M059J (cell line): ENCODE measurements around the gene ZBTB7C. TPM values are rescaled to one million over a fixed set of nuclear protein-coding genes. Genes with fewer than 3 reads are reported as not detected.
A peak's percentile ranks its signal among the peaks of the same experiment; 100 is the strongest.

ENCODE experiments used
- DNase-seq: peaks from one replicate; pipeline ENCODE4 v3.0.0-alpha.2; 2012; ENCODE audit warnings: low read depth
- total RNA-seq: library from RNA; depleted of rRNA; stranded (reverse); fragments of >200 nt; shearing (Covaris generic); gene quantifications from 2 replicates; pipeline ENCODE4 v1.2.3, GENCODE V29; 2014

Gene ZBTB7C
- total RNA-seq, 1 experiment from 2014 or later: not detected

- DNase-seq: no peak
These were observed 310.6 kb downstream of the ZBTB7C start for GRCh38 chr18:48098538-48098937.

GRCh38 chr18:48098007-48098406 lies 311.2 kb downstream of the ZBTB7C start:
- peak; percentile 8 for DNase-seq

- DNase-seq: no peak
These were observed 313.5 kb downstream of the ZBTB7C start for GRCh38 chr18:48095726-48096125.

DNA sequence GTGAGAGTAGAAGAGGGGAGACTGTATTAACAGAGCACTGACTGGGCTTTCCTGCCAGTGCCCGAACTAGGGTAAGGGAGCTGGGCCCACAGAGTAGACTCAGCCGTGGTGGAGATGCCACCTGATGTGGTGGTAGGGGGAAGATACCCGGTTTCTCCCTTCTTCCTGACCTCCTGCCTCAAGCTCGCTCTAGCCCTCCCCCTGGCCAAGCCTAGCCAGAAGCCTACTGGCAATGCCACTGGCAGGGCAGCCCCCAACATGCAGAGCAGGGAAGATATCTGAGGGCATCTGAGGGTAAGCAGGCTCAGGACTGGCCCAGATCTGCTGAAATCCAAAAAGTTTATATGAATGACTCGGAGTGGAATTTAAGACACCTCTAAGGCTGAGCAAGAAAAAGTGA lies 316.1 kb downstream of the ZBTB7C start:
- no peak for DNase-seq

GRCh38 chr18:48091869-48092497 lies 317.2 kb downstream of the ZBTB7C start:
- DNase-seq: no peak

DNA sequence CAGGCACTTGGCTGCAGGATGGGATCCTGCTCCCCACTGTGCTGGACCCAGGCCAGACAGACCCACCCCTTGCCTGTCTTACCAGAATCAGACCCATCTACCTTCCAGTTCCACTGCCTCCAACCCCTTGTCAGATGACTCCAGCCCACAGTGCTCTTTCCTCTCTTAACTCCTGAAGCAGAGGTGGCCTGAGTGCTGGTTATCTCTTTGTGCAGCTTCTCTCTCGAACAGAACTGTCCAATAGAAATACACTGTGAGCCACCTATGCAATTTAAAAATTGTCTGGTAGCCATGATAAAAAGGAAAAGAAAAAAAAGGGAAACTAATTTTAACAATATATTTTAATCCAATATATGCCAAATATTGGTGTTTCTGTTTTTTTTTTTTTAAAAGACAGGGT lies 318.5 kb downstream of the ZBTB7C start:
- DNase-seq: no peak

- DNase-seq: no peak
These were observed 319.2 kb downstream of the ZBTB7C start for GRCh38 chr18:48090021-48090420.

DNA sequence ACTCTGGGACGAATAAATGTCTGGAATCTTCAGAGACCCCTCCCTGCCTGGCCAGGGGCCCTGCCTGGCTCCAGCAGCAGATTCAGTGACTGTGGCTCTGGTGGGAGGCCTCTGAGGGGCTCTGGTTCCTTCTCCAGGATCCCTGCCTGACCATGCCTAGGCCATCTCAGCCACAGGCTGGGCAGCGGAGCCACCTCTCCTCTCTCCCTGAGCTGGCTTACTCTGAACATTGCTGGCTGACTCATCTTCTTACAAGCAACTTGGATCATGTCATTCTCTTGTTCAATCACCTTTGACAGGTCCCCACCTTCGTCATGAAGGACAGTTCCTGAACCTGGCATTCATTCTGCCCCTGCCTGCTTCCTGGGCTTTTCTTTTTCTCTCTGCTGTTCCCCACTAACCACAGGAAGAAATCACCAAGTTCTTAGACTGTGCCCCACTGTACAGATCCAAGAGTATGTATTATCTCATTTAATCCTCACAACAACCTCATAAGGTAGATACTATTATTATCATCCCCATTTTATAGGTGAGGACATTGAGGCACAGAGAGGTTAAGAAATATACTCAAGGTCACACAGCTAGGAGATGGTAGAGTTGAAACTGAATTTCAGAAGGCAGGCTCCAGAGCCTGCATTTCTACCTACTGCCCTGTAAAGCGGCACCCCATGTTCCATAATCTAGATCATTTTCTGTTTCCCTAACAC lies 323.2 kb downstream of the ZBTB7C start:
- DNase-seq: peak; percentile 14

DNA sequence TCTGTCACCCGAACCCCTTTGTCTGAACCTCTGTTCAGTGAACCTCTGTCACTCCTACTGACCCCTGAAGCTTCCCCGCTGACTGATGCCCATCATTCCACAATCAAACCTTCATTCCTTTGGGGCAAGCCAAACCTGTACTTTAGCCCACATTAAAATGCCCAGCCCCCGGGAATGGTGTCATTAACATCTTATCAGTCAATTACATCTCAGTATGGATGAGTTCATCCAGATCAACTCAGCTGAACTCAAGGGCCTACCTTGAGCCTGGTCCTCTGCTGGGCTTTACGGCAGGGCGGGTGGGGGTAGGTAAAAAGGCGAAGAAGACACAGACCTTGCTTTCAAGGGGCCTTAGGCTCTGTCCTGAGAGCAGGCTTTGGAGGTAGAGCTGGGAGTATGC lies 324.3 kb downstream of the ZBTB7C start:
- no peak for DNase-seq

GRCh38 chr18:48084041-48084757 lies 325.0 kb downstream of the ZBTB7C start:
- no peak for DNase-seq

GRCh38 chr18:48080546-48080945 lies 328.6 kb downstream of the ZBTB7C start:
- DNase-seq: no peak

- DNase-seq: no peak
These were observed 329.3 kb downstream of the ZBTB7C start for GRCh38 chr18:48079885-48080284.

DNA sequence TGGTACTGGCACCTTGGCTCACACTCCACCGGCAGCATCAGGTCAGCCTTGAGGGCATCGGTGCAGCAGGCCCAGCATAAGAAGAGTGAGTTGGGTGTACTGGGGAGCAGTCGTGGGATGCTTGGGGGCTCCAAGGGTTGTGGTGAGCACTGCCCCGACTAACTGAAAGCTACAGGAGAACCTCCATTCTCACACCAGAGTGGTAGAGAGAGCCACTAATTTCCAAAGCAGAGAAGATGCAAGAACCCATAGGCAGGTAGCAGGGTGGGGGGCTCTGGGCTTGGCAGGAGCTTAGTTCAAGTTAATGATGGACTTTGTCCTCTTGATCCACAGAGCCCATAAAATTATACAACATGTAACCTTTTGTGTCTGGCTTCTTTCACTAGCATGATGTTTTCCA lies 330.7 kb downstream of the ZBTB7C start:
- no peak for DNase-seq

DNA sequence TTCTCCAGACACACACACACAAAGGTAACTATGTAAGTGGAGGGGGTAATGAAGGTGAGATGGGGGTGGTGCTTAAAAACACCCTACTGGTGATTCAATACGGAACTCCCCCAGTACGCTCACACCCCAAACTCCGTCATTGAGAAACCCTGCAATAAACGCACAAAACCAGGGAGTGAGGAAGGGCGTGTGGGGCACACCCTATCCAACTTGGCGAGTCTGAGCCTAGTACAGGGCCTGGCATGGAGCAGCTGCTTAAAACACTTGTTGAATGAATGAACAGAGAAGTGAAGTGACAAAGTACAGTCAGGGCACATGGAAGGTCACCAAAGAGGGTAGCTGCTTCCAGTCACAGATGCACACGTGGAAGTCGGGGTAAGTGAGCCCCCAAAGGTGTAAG lies 331.9 kb downstream of the ZBTB7C start:
- DNase-seq: no peak

DNA sequence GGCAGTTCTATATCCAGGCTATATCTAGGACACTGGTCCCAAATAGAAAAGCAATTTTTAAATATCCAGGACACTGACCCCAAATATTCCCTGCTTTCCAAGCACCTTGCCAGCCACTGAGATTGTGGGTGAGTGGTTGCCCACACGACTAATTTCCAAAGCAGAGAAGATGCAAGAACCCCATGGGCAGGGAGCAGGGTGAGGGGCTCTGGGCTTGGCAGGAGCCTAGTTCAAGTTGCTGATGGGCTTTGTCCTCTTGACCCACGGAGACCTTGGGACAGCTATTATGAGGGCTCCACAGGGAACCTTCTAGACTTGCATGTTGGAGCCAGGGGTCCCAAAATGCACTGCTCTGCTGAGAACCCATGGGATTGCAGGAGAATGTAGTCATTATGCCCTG lies 332.7 kb downstream of the ZBTB7C start:
- no peak for DNase-seq

DNA sequence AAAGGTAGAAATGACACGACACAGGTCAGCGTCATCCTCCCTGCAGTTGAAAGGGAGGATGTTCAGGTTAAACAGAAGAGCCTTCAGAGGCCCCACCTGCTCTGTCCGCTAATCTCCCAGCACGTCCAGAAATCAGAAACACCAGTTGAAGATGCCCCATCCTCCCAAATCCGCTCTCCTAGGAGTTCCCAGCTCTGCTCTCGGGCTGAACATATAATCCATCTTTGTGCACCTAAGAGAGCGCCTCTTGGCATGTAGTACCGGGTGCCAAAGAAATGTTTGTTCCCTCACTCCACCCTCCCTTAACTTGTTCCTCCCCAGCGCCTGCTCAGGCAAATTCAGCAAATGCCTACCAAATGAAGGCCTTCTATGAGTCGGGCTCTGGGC lies 333.5 kb downstream of the ZBTB7C start:
- DNase-seq: no peak

DNA sequence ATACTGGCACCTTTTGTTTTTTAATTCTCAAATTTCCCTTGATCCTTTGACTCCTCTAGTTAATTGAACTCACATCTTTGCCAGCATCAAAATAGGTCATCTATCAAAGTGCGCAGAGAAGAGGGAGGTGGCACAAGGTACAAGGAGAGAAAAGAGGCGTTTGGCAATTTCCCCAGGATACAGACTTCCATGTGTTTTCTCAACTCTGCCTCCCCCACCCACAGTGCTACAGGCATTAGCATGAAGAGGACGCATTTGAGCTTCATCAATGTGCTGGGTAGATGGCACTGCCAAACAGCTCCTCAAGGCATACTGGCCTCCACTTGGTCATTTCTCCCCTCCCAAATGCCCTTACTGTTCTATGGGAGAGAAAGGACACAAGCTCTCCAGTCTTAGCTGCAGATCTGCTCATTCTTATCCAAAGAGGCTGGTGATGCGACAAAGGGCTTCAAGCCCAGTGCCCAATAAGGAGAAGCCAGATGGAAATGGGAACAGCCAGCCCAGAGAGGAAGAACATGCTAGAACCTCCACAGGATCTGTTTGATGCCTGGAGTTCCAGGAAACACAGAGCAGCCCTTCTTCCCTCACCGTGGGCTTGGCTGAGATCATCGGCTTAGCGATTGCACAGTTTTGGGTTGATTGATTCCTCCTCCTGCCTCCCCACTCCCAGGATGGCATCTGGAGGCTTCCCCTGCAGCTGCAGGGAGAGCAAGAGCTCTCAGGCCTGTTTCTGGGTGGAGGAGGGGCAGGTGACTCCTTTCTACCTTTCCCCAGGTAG lies 334.1 kb downstream of the ZBTB7C start:
- DNase-seq: no peak

- no peak for DNase-seq
These were observed 335.8 kb downstream of the ZBTB7C start for GRCh38 chr18:48073211-48073930.

DNA sequence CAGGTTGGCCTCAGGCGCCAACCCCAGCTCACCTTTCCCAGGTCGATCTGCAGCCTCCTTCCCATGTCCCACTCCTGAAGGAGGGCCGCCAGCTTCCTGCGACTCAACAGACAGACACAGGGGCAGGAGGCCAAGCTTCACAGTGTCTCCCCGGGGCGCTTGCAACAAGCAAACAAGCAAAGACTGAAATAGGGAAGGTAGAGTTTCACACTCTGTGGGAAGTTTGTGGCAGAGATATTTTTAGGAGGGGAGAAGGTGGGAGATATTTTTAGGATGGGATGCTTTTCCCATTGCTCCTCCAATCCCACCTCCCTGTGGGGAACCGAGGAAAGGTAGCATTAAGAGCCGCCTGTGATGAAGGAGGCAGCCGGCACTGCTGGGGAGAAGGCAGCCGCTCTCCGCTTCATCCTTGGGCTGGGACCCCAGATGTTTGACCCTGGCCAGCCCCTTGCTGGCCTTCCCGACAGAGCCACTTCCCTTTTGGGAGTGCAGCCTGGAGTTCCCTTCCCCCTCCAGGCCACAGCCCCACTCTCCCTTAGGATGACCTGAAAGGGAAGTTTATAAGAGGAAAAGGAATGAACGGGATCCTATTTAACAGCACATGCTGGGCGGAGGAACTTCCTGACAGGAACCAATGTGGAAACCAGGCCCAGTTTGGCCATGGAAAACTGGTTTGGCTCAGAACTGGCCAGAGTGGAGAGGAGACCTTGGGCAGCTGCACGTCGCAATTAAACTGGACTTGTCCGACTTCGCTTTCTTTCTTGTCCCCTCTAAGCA lies 336.6 kb downstream of the ZBTB7C start:
- DNase-seq: no peak

DNA sequence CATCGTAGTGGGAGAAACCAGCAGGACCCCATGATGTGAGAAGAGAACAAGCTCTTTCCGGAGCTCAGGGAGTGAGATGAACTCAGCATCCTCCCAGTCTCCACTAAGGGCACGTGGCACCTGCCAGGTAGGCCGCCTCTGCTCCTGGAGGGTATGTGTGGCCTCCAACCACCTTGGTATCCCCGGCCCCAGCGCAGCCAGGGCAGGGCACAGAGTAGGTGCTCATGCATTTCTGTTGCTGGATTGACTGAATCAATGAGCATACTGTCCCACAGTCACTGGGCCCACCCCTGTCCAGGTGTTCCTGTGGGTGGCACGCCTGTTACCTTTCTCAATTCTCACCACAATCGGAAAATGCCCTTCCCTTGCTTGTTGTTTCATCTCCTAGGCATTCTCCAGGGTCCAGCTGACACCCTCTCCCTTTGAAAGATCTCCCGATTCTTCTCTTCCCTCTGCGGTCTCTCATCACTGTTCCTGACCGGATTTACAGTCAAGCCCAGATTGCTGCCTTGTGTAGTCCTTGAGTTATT lies 340.2 kb downstream of the ZBTB7C start:
- no peak for DNase-seq

DNA sequence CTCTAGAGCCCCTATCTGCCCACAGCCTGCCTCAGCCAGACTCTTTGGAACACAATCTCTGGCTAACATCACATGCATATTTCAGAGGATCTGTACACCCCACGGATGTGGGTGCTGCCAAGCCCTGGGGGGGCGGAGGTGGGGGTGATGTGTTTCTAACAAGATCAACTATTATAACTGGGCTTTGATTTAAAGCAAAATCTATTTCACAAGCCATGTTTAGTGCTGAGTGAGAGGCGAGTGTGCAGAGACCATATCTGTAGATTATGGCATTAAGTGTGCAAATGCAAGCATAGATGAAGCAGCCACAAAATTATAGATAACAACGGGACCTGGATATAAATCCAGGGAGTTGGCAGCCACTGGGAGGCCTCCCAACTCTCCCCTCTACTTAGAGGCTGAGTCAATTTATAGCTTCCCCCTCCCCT lies 342.9 kb downstream of the ZBTB7C start:
- no peak for DNase-seq
